ENCODE data around the gene MRPL36.

MRPL36 gene

DNA sequence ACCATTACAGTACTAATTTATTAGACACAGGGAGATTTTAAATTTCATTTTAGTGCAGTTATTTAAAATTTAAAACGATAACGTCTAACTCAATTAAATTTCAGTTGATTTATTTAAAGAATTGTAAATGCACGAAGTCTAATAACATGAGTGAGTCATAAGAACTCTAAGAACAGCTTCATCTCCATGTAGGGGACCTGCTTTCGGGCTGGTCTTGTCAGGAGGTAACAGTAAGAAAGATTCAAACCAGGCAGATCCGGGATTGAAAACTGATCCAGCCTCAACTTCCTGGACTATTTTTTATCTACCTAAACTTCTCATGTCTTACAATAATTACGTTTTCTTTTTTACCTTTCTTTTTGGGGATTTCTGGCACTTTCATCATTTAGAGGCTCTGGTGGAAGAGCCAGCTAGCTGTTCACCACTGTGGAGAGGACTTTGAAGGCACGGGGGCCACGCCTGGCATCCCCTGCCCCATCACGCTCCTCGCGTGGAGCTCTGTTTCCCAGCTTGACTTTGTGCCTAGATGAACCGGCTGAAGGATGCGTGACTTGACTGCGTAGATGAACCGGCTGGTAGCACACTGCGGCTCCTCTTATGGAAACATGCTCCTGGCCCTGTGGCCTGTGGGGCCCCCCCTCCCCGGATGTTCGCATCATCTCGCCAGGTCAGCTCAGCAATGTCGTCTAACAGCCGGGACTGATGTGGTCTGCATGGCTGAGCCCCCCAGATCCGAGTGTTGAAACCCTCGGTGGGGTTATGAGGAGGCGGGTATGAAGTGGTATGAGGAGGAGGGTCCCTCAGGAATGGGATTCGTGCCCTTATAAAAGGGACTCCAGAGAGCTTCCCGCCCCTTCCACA is 27.6 kb upstream of the MRPL36 start:
- no peaks in the 10 kb centered on the region for H3K27me3 ChIP-seq (ENCODE audit: insufficient read depth, poor library complexity, severe bottlenecking)
- no peak for DNase-seq (ENCODE audit: low read depth in 1 of 2, low spot score in 1 of 2)
- H3K27ac ChIP-seq (replicated peaks) = no peak overlapping the region
- H3K4me3 ChIP-seq (replicated peaks; ENCODE audit: insufficient read depth, low read length) = no peak overlapping the region
- TF ChIP-seq CTCF (IDR thresholded peaks at IDR 0.05; ENCODE audit: insufficient read depth, low read length) = no peak
- TF ChIP-seq SPI1 (IDR thresholded peaks at IDR 0.05; ENCODE audit: borderline replicate concordance, low read depth) = no peak
- TF ChIP-seq GABPA (IDR thresholded peaks at IDR 0.05; ENCODE audit: low read depth) = no peak
- no peak for TF ChIP-seq REST (IDR thresholded peaks at IDR 0.05; ENCODE audit: insufficient replicate concordance, low read depth)
- TF ChIP-seq POLR2AphosphoS5 (IDR thresholded peaks at IDR 0.05; ENCODE audit: low read depth) = no peak

GRCh38 chr5:1826235-1826980 is 26.8 kb upstream of the MRPL36 start:
- DNase-seq (ENCODE audit: low read depth in 1 of 2, low spot score in 1 of 2) = no peak
- TF ChIP-seq SPI1 (IDR thresholded peaks at IDR 0.05; ENCODE audit: borderline replicate concordance, low read depth) (no peak), POLR2AphosphoS5 (IDR thresholded peaks at IDR 0.05; ENCODE audit: low read depth) (no peak), CTCF (IDR thresholded peaks at IDR 0.05; ENCODE audit: insufficient read depth, low read length) (no peak), GABPA (IDR thresholded peaks at IDR 0.05; ENCODE audit: low read depth) (no peak), REST (IDR thresholded peaks at IDR 0.05; ENCODE audit: insufficient replicate concordance, low read depth) (no peak)
- H3K27ac ChIP-seq (replicated peaks) = no peak overlapping the region
- H3K4me3 ChIP-seq (replicated peaks; ENCODE audit: insufficient read depth, low read length) = no peak overlapping the region
- no peaks in the 10 kb centered on the region for H3K27me3 ChIP-seq (ENCODE audit: insufficient read depth, poor library complexity, severe bottlenecking)

DNA sequence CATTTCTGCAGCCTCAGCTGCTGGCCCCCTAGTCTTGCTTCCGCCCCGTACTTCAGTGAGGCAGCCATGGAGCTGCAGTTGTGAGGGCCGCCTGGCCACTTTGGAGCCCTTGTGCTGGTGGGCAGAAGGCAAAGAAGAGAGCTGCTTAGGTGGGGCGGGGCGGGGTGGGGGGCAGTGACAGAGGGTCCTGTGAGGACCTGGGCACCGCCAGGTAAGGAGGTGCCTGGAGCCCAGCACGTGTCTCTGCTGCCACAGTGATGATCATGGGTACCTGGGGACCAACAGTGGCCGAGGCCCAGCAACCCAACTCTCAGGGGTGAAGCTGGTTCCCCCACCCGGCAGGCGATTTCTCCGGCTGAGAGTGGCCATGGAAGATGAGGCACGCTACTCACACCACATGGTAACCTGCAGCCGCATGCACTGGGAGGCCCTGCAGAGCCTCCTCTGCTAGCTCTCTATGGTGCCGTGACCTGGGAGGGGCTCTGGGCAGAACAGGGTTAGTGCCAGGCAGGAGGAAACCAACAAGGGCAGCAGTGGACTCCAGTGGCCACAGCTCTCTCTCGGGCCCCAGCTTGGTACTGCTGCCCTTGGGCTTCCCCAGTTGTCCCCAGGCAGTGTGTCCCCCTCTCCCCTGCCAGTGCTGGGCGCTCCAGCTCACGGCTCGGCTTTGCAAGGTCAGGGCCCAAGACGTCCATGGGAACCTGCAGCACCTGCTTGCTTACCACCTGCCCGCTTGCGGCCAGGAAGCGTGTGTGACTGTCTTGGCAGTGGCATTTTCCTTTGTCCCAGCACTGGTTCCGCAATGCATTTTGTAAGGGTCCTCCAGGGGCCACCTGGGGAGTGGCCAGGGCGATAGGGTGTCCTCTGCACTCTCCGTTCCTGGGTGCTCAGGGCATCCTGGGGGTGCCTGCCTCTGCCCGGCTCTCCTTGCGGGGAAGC is 25.5 kb upstream of the MRPL36 start:
- Histone ChIP-seq H3K4me3 (replicated peaks; ENCODE audit: insufficient read depth, low read length) (no peak overlapping the region), H3K27me3 (ENCODE audit: insufficient read depth, poor library complexity, severe bottlenecking) (no peaks in the 10 kb centered on the region), H3K27ac (replicated peaks) (no peak overlapping the region)
- no peak for TF ChIP-seq CTCF (IDR thresholded peaks at IDR 0.05; ENCODE audit: insufficient read depth, low read length)
- no peak for DNase-seq (ENCODE audit: low read depth in 1 of 2, low spot score in 1 of 2)

All from HL-60 (cell line).